Endothelial cell of umbilical vein (primary cell): ENCODE measurements around the gene SFRP2.

ENCODE experiments used
- JUN ChIP-seq: IDR thresholded peaks from 2 replicates; pipeline ENCODE4 v1.6.1; 2011; ENCODE audit warnings: borderline replicate concordance, low read depth; ENCODE audit not compliant: insufficient read length, insufficient read depth
- TF ChIP-seq, protein P1 (sequence below): IDR thresholded peaks from 2 replicates; pipeline ENCODE4 v1.6.1; 2011; ENCODE audit not compliant: insufficient read depth, insufficient read length
- TF ChIP-seq, protein P2 (sequence below), 2 donors: IDR thresholded peaks; 1 replicate in 1 of 2; 2 replicates in 1 of 2; pipeline ENCODE4 v1.5.1; 2011; ENCODE audit warnings: low read length in 2 of 2, mild to moderate bottlenecking in 2 of 2, moderate library complexity in 2 of 2, control low read depth in 1 of 2, inconsistent platforms in 1 of 2, low read depth in 1 of 2; ENCODE audit not compliant: insufficient read depth in 1 of 2; ENCODE audit errors: extremely low read depth in 1 of 2

DNA sequence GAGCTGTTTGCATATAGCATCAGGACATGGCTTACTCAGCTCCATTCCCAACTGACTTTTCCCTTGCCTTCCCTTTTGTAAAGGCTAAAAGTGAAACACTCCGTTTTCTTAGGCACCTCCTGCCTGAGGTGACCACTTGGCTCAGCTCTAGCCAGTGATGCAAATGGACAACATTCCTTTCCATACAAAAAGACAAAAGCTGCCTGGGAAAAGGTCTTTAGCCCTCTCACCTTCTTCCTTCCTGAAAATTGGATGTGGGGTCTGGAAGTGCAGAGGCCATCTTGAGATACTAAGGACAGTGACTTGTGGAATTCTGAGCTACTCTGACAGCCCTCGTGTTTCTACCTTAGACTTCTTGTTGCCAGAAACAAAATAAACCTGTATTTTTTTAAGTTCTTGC is 27.7 kb upstream of the SFRP2 start:
- TF ChIP-seq, protein P1, sequence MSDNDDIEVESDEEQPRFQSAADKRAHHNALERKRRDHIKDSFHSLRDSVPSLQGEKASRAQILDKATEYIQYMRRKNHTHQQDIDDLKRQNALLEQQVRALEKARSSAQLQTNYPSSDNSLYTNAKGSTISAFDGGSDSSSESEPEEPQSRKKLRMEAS: no peak
- TF ChIP-seq JUN: no peak
- TF ChIP-seq, protein P2, sequence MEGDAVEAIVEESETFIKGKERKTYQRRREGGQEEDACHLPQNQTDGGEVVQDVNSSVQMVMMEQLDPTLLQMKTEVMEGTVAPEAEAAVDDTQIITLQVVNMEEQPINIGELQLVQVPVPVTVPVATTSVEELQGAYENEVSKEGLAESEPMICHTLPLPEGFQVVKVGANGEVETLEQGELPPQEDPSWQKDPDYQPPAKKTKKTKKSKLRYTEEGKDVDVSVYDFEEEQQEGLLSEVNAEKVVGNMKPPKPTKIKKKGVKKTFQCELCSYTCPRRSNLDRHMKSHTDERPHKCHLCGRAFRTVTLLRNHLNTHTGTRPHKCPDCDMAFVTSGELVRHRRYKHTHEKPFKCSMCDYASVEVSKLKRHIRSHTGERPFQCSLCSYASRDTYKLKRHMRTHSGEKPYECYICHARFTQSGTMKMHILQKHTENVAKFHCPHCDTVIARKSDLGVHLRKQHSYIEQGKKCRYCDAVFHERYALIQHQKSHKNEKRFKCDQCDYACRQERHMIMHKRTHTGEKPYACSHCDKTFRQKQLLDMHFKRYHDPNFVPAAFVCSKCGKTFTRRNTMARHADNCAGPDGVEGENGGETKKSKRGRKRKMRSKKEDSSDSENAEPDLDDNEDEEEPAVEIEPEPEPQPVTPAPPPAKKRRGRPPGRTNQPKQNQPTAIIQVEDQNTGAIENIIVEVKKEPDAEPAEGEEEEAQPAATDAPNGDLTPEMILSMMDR (IDR thresholded peaks at IDR 0.05; ENCODE audit: extremely low read depth in 1 of 2, insufficient read depth in 1 of 2, low read depth in 1 of 2, low read length in 2 of 2): no peak
